H9 (cell line): ENCODE measurements around the gene ZNF672. TPM values are rescaled to one million over a fixed set of nuclear protein-coding genes. Genes with fewer than 3 reads are reported as not detected.

ENCODE experiments used
- DNase-seq: peaks from one replicate; pipeline ENCODE4 v3.0.0-alpha.2; 2017
- H2AFZ ChIP-seq: one replicate; pipeline ENCODE4 v1.6.1; 2013; ENCODE audit warnings: mild to moderate bottlenecking, low read length, control low read depth, moderate library complexity
- H2AK5ac ChIP-seq: 2 replicates; pipeline ENCODE4 v1.6.1; 2013; ENCODE audit warnings: low read length, control low read depth, mixed read lengths; ENCODE audit not compliant: insufficient read length
- H2BK120ac ChIP-seq: one replicate; pipeline ENCODE4 v1.6.1; 2013; ENCODE audit warnings: low read depth, mild to moderate bottlenecking, low read length, control low read depth, inconsistent platforms; ENCODE audit not compliant: poor library complexity, severe bottlenecking
- H2BK12ac ChIP-seq: 2 replicates; pipeline ENCODE4 v1.6.1; 2013; ENCODE audit warnings: low read length, control low read depth, mixed read lengths, low read depth; ENCODE audit not compliant: insufficient read length
- H2BK15ac ChIP-seq: 2 replicates; pipeline ENCODE4 v1.6.1; 2013; ENCODE audit warnings: low read depth, low read length, control low read depth
- H2BK20ac ChIP-seq: one replicate; pipeline ENCODE4 v1.6.1; 2013; ENCODE audit warnings: low read depth, mild to moderate bottlenecking, low read length, control low read depth, inconsistent platforms; ENCODE audit not compliant: poor library complexity, severe bottlenecking
- H2BK5ac ChIP-seq: 2 replicates; pipeline ENCODE4 v1.6.1; 2013; ENCODE audit warnings: low read length, control low read depth, mixed read lengths; ENCODE audit not compliant: insufficient read length
- H3K14ac ChIP-seq: 2 replicates; pipeline ENCODE4 v1.6.1; 2013; ENCODE audit warnings: low read length, control low read depth; ENCODE audit not compliant: insufficient read depth
- H3K18ac ChIP-seq: 2 replicates; pipeline ENCODE4 v1.6.1; 2013; ENCODE audit warnings: low read depth, mild to moderate bottlenecking, mixed read lengths, low read length, control low read depth; ENCODE audit not compliant: insufficient read length
- H3K23ac ChIP-seq: 2 replicates; pipeline ENCODE4 v1.6.1; 2013; ENCODE audit warnings: low read length, control low read depth, mixed read lengths, low read depth; ENCODE audit not compliant: insufficient read length
- H3K23me2 ChIP-seq: 2 replicates; pipeline ENCODE4 v1.6.1; 2013; ENCODE audit warnings: low read depth, mild to moderate bottlenecking, mixed read lengths, low read length, control low read depth; ENCODE audit not compliant: insufficient read length, poor library complexity, severe bottlenecking
- H3K27ac ChIP-seq: 2 replicates; pipeline ENCODE4 v1.5.1; 2013; ENCODE audit warnings: low read length, control low read depth, mixed read lengths, low read depth; ENCODE audit not compliant: insufficient read length
- H3K27me3 ChIP-seq: 2 replicates; pipeline ENCODE4 v1.6.1; 2013; ENCODE audit warnings: low read length, control low read depth, inconsistent platforms; ENCODE audit not compliant: insufficient read depth
- H3K4ac ChIP-seq: 2 replicates; pipeline ENCODE4 v1.6.1; 2013; ENCODE audit warnings: low read depth, mild to moderate bottlenecking, control low read depth, inconsistent platforms, low read length, moderate library complexity
- H3K4me1 ChIP-seq: 2 replicates; pipeline ENCODE4 v1.6.1; 2013; ENCODE audit warnings: low read length, control low read depth, inconsistent platforms; ENCODE audit not compliant: insufficient read depth
- H3K4me2 ChIP-seq: 2 replicates; pipeline ENCODE4 v1.6.1; 2013; ENCODE audit warnings: low read length, control low read depth, mixed read lengths; ENCODE audit not compliant: insufficient read length, insufficient read depth
- H3K56ac ChIP-seq: 2 replicates; pipeline ENCODE4 v1.6.1; 2013; ENCODE audit warnings: low read depth, mild to moderate bottlenecking, mixed read lengths, low read length, control low read depth; ENCODE audit not compliant: insufficient read length
- H3K79me1 ChIP-seq: 2 replicates; pipeline ENCODE4 v1.6.1; 2013; ENCODE audit warnings: low read depth, mild to moderate bottlenecking, moderate library complexity, low read length, control low read depth, inconsistent platforms; ENCODE audit not compliant: insufficient read depth, poor library complexity, severe bottlenecking
- H3K79me2 ChIP-seq: 2 replicates; pipeline ENCODE4 v1.6.1; 2013; ENCODE audit warnings: low read length, control low read depth, inconsistent platforms; ENCODE audit not compliant: insufficient read depth
- H3K9ac ChIP-seq: 2 replicates; pipeline ENCODE4 v1.6.1; 2013; ENCODE audit warnings: low read length, control low read depth, mixed read lengths; ENCODE audit not compliant: insufficient read length; ENCODE audit errors: extremely low read depth
- H3K9me3 ChIP-seq: one replicate; pipeline ENCODE4 v1.6.1; 2013; ENCODE audit warnings: low read depth, low read length, inconsistent platforms; ENCODE audit not compliant: control insufficient read depth
- H3T11ph ChIP-seq: one replicate; pipeline ENCODE4 v1.6.1; 2013; ENCODE audit warnings: mild to moderate bottlenecking, low read length, control low read depth, inconsistent platforms
- H4K20me1 ChIP-seq: one replicate; pipeline ENCODE4 v1.6.1; 2013; ENCODE audit not compliant: control insufficient read depth, insufficient read length, insufficient read depth
- H4K5ac ChIP-seq: 2 replicates; pipeline ENCODE4 v1.6.1; 2013; ENCODE audit warnings: low read depth, mild to moderate bottlenecking, mixed read lengths, low read length, control low read depth; ENCODE audit not compliant: insufficient read length
- H4K8ac ChIP-seq: replicated peaks from 2 replicates; pipeline ENCODE4 v1.6.1; 2013; ENCODE audit warnings: low read length, control low read depth, mixed read lengths, low read depth; ENCODE audit not compliant: insufficient read length
- H4K91ac ChIP-seq: 2 replicates; pipeline ENCODE4 v1.6.1; 2013; ENCODE audit warnings: low read depth, mild to moderate bottlenecking, moderate library complexity, mixed read lengths, low read length, control low read depth; ENCODE audit not compliant: insufficient read length
- H3K27ac Mint-ChIP-seq, 3 experiments: 2 replicates in 2 of 3; 3 replicates in 1 of 3; pipeline ENCODE4 v1.8.0; 2020 to 2021; ENCODE audit warnings: mixed read lengths in 3 of 3, mild to moderate bottlenecking in 1 of 3, moderate library complexity in 1 of 3
- H3K27me3 Mint-ChIP-seq: 2 replicates; pipeline ENCODE4 v1.8.0; 2021; ENCODE audit warnings: low read depth, mild to moderate bottlenecking, moderate library complexity, mixed read lengths
- H3K36me3 Mint-ChIP-seq, 3 experiments: 2 replicates in 2 of 3; 3 replicates in 1 of 3; pipeline ENCODE4 v1.8.0; 2020 to 2021; ENCODE audit warnings: low read depth in 3 of 3, mixed read lengths in 3 of 3; ENCODE audit not compliant: insufficient read depth in 1 of 3
- H3K4me1 Mint-ChIP-seq, 2 experiments: 2 replicates each; pipeline ENCODE4 v1.8.0; 2020; ENCODE audit warnings: mixed read lengths in 2 of 2
- H3K4me3 Mint-ChIP-seq, 2 experiments: 2 replicates in 1 of 2; 3 replicates in 1 of 2; pipeline ENCODE4 v1.8.0; 2020 to 2021; ENCODE audit warnings: mild to moderate bottlenecking in 2 of 2, mixed read lengths in 2 of 2, moderate library complexity in 1 of 2
- H3K9me3 Mint-ChIP-seq, 2 experiments: 2 replicates in 1 of 2; 3 replicates in 1 of 2; pipeline ENCODE4 v1.8.0; 2020; ENCODE audit warnings: mild to moderate bottlenecking in 2 of 2, mixed read lengths in 2 of 2, moderate library complexity in 1 of 2
- WGBS: extraction: QIAGEN DNeasy Blood & Tissue Kit; methylation state at CpG from one replicate; pipeline ENCODE4 v1.1.7; 2013; ENCODE audit warnings: missing lambda C conversion rate, low lambda C conversion rate, mixed read lengths; ENCODE audit not compliant: insufficient read length; ENCODE audit errors: extremely low coverage; 5-methylcytosine and 5-hydroxymethylcytosine counted together
- total RNA-seq: library from RNA; stranded (reverse); gene quantifications from 2 replicates; pipeline ENCODE4 v1.2.1, GENCODE V29; 2021
- TF ChIP-seq, protein P1 (sequence below): fragments of 200-600 bp; sonication (generic); conservative IDR thresholded peaks from 3 replicates; pipeline ENCODE4 v1.8.0; 2021; ENCODE audit warnings: antibody characterized with exemption, mild to moderate bottlenecking

The ZNF672 gene
- total RNA-seq, 1 experiment from 2014 or later: 29.4 TPM

DNA sequence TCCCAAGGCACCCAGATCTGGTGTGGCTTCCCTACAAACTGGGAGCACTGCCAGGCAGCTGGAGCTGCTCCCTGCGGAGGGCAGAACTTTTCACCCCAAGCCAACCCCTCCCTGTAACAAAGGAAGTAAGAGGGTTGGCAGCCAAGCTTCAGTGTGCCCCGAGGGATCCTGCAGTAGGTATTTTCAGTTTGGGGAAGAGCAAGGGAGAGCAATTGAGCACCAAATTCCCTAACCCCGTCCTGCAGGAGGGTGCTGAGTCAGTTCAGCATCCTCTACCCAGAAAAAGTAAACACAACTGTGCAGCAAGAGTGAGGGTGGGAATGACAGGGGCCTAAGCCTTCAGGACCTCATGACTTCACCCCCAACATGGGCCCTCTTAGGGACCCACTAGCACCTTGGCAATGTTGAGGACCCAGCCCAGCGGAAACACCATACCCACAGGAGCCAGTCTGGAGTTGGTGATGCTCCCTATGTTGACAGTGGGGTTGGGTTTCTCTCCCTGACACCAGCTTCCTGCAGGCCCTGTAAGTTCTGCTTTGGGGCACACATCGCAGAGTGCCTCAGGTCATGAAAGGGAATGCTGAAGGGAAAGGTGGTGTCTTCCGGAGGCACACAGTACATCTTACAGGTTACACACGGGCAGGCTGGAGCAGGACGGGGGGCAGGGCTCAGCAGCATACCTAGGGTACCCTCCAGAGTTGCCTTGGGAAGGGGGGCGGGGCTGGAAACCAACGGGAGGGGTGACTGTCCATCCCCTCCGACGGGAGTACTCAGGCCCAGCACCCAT, 27.1 kb upstream of the ZNF672 start:
- Histone ChIP-seq H3K56ac (no peak overlapping the region), H3K4ac (no peak overlapping the region), H2AFZ (no peak overlapping the region), H3K9ac (no peak overlapping the region), H4K20me1 (no peaks in the 10 kb centered on the region), H4K5ac (no peak overlapping the region), H3T11ph (no peak overlapping the region), H2BK20ac (no peak overlapping the region), H4K91ac (no peak overlapping the region), H3K9me3 (no peaks in the 10 kb centered on the region), H2AK5ac (no peak overlapping the region), H3K18ac (no peak overlapping the region), H2BK5ac (no peak overlapping the region), H3K4me2 (no peak overlapping the region), H3K79me2 (no peaks in the 10 kb centered on the region), H3K4me1 (no peaks in the 10 kb centered on the region), H3K23ac (no peak overlapping the region), H2BK15ac (no peak overlapping the region), H3K27ac (no peak overlapping the region), H4K8ac (no peak overlapping the region), H3K27me3 (no peaks in the 10 kb centered on the region), H3K23me2 (no peaks in the 10 kb centered on the region), H2BK120ac (no peak overlapping the region), H2BK12ac (no peak overlapping the region), H3K79me1 (no peaks in the 10 kb centered on the region), H3K14ac (no peak overlapping the region)
- Mint-ChIP-seq H3K4me3 (no peak overlapping the region), H3K36me3 (peaks cover 26 to 43% (median 42%) of the 10 kb centered on the region in 3 experiments), H3K9me3 (peaks cover 0 to 1% of the 10 kb centered on the region in 2 experiments; a peak in 2 of 5 replicates), H3K27ac (no peak overlapping the region), H3K27me3 (no peaks in the 10 kb centered on the region), H3K4me1 (peaks cover 6 to 10% of the 10 kb centered on the region in 2 experiments)
- TF ChIP-seq, protein P1, sequence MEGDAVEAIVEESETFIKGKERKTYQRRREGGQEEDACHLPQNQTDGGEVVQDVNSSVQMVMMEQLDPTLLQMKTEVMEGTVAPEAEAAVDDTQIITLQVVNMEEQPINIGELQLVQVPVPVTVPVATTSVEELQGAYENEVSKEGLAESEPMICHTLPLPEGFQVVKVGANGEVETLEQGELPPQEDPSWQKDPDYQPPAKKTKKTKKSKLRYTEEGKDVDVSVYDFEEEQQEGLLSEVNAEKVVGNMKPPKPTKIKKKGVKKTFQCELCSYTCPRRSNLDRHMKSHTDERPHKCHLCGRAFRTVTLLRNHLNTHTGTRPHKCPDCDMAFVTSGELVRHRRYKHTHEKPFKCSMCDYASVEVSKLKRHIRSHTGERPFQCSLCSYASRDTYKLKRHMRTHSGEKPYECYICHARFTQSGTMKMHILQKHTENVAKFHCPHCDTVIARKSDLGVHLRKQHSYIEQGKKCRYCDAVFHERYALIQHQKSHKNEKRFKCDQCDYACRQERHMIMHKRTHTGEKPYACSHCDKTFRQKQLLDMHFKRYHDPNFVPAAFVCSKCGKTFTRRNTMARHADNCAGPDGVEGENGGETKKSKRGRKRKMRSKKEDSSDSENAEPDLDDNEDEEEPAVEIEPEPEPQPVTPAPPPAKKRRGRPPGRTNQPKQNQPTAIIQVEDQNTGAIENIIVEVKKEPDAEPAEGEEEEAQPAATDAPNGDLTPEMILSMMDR: no peak
- DNase-seq: no peak
- WGBS: no CpG with 5 or more reads among the region's 12 CpGs
